Keratinocyte (primary cell): Measurements from ENCODE around the gene ADH7.

Experiments
- CTCF ChIP-seq, 3 experiments: IDR thresholded peaks in 1 of 3; conservative IDR thresholded peaks in 1 of 3; optimal IDR thresholded peaks in 1 of 3; 2 replicates in 2 of 3; 3 replicates in 1 of 3; pipeline versions ENCODE3 to v1.5.1; 2011; ENCODE audit warnings: low read length in 3 of 3, mild to moderate bottlenecking in 3 of 3, moderate library complexity in 2 of 3, control low read depth in 1 of 3, inconsistent platforms in 1 of 3; ENCODE audit not compliant: insufficient read depth in 2 of 3; ENCODE audit errors: extremely low read depth in 1 of 3
- EZH2 ChIP-seq: IDR thresholded peaks from one replicate; pipeline ENCODE4 v1.6.1; 2012; ENCODE audit warnings: inconsistent platforms, mild to moderate bottlenecking, low read length, moderate library complexity

DNA sequence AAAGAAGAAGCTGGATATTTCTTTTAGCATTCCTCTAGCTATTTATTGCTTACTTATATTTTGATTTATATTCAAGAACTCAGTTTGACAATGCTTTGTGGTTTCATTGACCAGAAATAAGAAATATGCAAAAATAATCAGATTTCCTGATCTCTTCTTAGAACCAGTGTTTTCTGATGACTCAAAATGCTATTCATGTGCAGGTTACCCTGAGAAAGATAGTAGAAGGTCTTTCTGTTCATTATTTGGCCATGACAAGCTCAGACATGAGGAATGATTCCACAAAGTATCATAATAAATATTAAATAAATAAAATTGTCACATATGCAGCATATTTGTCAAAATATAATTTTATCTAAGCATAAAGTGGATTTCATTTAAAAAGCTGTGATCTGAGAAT is 24.1 kb downstream of the ADH7 start:
- TF ChIP-seq CTCF (optimal IDR thresholded peaks at IDR 0.05 in 1 of 3, IDR thresholded peaks at IDR 0.05 in 1 of 3, conservative IDR thresholded peaks at IDR 0.05 in 1 of 3; ENCODE audit: extremely low read depth in 1 of 3, insufficient read depth in 2 of 3, low read length in 3 of 3), result no peak
- no peak for TF ChIP-seq EZH2
